ENCODE data around the gene VARS2. TPM values are rescaled to one million over a fixed set of nuclear protein-coding genes. Genes with fewer than 3 reads are reported as not detected.

VARS2 gene
- total RNA-seq, 2 donors from 2014 or later: 12.1 to 13.6 TPM

GRCh38 chr6:30972816-30973215 is 58.8 kb downstream of the VARS2 start:
- Histone ChIP-seq H3K9me3 (no peaks in the 10 kb centered on the region), H3K4me1 (no peaks in the 10 kb centered on the region), H3K27ac (no peak overlapping the region), H3K27me3 (no peaks in the 10 kb centered on the region), H3K4me3 (no peak overlapping the region), H3K36me3 (no peaks in the 10 kb centered on the region)
- no peak for TF ChIP-seq CTCF (IDR thresholded peaks at IDR 0.05)
- no peak for DNase-seq (ENCODE audit: low spot score)

- Histone ChIP-seq H3K4me1 (no peaks in the 10 kb centered on the region), H3K36me3 (no peaks in the 10 kb centered on the region), H3K9me3 (no peaks in the 10 kb centered on the region), H3K27ac (no peak overlapping the region), H3K27me3 (no peaks in the 10 kb centered on the region), H3K4me3 (no peak overlapping the region)
- no peak for DNase-seq (ENCODE audit: low spot score)
- TF ChIP-seq CTCF (IDR thresholded peaks at IDR 0.05): no peak
Measured at GRCh38 chr6:30974490-30975252, 60.6 kb downstream of the VARS2 start.

Small RNA genes within 50 kb of the gene (microRNA-seq; reads per million reads assigned to microRNA genes)
- 0 reads per million in 2 donors for gene MIR4640 (ENCODE audit: borderline number of aligned reads in 2 of 2, borderline replicate concordance in 1 of 2)

Other genes starting within 250 kb of the VARS2 start
- 10 to 100 TPM; 13.7 to 23.6 TPM for gene DHX16, start 241.2 kb upstream of the VARS2 start, total RNA-seq
- 10 to 100 TPM; 17.5 to 33.2 TPM for gene PPP1R18, start 227.6 kb upstream of the VARS2 start, total RNA-seq
- gene NRM, start 223.3 kb upstream of the VARS2 start, total RNA-seq: 1 to 10 TPM; 2.2 to 4.2 TPM
- gene MDC1, start 197.0 kb upstream of the VARS2 start, total RNA-seq: 10 to 100 TPM in 1 of 2 donors, 1 to 10 TPM in 1; 6.7 to 12.3 TPM
- 100 to 1,000 TPM; 121 to 236 TPM for gene TUBB, start 193.9 kb upstream of the VARS2 start, total RNA-seq
- 100 to 1,000 TPM; 157 to 167 TPM for gene FLOT1, start 171.6 kb upstream of the VARS2 start, total RNA-seq
- gene IER3, start 169.7 kb upstream of the VARS2 start, total RNA-seq: 100 to 1,000 TPM in 1 of 2 donors, 10 to 100 TPM in 1; 43.6 to 144 TPM
- gene DDR1, start 29.7 kb upstream of the VARS2 start, total RNA-seq: 100 to 1,000 TPM in 1 of 2 donors, 10 to 100 TPM in 1; 61.7 to 106 TPM
- gene GTF2H4, start 6.0 kb upstream of the VARS2 start, total RNA-seq: 1 to 10 TPM; 3.6 to 4.0 TPM
- gene SFTA2, start 17.9 kb downstream of the VARS2 start, total RNA-seq: not detected
- gene MUCL3, start 26.7 kb downstream of the VARS2 start, total RNA-seq: not detected
- not detected for gene MUC21, start 69.5 kb downstream of the VARS2 start, total RNA-seq
- not detected for gene MUC22, start 96.2 kb downstream of the VARS2 start, total RNA-seq
- not detected for gene C6orf15, start 198.3 kb downstream of the VARS2 start, total RNA-seq
- 1 to 10 TPM in 1 of 2 donors, under 1 TPM in 1; 0.33 to 1.5 TPM for gene PSORS1C1, start 200.6 kb downstream of the VARS2 start, total RNA-seq
- not detected for gene CDSN, start 206.2 kb downstream of the VARS2 start, total RNA-seq
- not detected for gene PSORS1C2, start 224.8 kb downstream of the VARS2 start, total RNA-seq
- 1 to 10 TPM; 7.6 to 9.1 TPM for gene CCHCR1, start 243.6 kb downstream of the VARS2 start, total RNA-seq
- 1 to 10 TPM; 1.5 to 1.6 TPM for gene TCF19, start 244.4 kb downstream of the VARS2 start, total RNA-seq